PFSK-1 (cell line): ENCODE results near the gene SLIT3.

Experiments used
- FOXP2 ChIP-seq: optimal IDR thresholded peaks from 2 replicates; pipeline ENCODE3; 2011; ENCODE audit warnings: borderline replicate concordance, control low read depth, inconsistent platforms; ENCODE audit not compliant: insufficient read depth; ENCODE audit errors: extremely low read length, extremely low read depth
- POLR2AphosphoS5 ChIP-seq: IDR thresholded peaks from 2 replicates; pipeline ENCODE4 v1.6.1; 2012; ENCODE audit warnings: low read depth, mild to moderate bottlenecking, control low read depth, low read length, moderate library complexity
- SIN3A ChIP-seq: IDR thresholded peaks from 2 replicates; pipeline ENCODE4 v1.6.1; 2012; ENCODE audit warnings: mild to moderate bottlenecking, low read length, moderate library complexity, borderline replicate concordance; ENCODE audit not compliant: insufficient read depth
- TAF1 ChIP-seq: IDR thresholded peaks from 2 replicates; pipeline ENCODE4 v1.6.1; 2012; ENCODE audit warnings: low read length, control low read depth, borderline replicate concordance; ENCODE audit not compliant: insufficient read depth
- TF ChIP-seq, protein P1 (sequence below), 2 experiments: IDR thresholded peaks; 2 replicates each; pipeline versions ENCODE4 v1.6.1 to v1.8.0; 2011 to 2012; ENCODE audit warnings: low read depth in 2 of 2, low read length in 2 of 2, control low read depth in 1 of 2, inconsistent platforms in 1 of 2, mild to moderate bottlenecking in 1 of 2, moderate library complexity in 1 of 2; ENCODE audit not compliant: insufficient read depth in 1 of 2

SLIT3 gene

DNA sequence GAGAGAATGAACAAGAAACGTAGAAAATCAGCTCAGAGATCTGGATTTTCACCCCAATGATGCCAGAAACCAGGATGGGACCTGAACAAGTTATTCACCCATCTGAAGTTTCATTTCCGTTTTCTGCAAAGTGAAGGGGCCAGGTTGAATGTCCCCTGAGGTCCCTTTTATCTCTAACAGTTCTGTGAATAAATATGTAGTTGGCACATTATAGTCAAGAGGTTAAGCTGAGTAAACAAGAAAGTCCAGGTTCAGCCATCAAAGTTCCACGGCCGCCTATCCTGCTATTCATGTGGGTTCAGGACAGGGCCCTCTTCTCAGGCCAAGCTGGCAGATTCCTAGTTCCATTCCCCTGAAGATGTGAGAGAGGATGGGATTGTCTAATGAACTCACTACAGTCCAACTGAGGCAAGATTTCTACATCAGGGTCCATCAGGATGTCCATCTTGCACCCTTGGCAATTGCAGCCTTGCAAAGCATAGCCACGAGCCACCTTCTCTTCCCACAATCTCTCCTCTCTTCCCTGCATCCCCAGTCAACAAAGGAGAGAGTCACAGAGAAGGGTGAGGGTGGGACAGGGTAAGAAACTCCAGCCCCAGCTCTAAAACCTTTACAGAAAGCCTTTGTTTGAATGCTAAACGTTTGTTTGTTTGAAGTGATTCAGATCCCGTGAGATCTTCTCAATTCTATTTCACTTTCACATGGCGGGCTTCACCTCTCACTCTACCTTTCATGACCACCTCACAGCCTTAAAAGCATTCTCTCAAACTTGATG, 311.0 kb downstream of the SLIT3 start:
- no peak for TF ChIP-seq FOXP2
- TF ChIP-seq POLR2AphosphoS5: no peak
- TF ChIP-seq, protein P1, sequence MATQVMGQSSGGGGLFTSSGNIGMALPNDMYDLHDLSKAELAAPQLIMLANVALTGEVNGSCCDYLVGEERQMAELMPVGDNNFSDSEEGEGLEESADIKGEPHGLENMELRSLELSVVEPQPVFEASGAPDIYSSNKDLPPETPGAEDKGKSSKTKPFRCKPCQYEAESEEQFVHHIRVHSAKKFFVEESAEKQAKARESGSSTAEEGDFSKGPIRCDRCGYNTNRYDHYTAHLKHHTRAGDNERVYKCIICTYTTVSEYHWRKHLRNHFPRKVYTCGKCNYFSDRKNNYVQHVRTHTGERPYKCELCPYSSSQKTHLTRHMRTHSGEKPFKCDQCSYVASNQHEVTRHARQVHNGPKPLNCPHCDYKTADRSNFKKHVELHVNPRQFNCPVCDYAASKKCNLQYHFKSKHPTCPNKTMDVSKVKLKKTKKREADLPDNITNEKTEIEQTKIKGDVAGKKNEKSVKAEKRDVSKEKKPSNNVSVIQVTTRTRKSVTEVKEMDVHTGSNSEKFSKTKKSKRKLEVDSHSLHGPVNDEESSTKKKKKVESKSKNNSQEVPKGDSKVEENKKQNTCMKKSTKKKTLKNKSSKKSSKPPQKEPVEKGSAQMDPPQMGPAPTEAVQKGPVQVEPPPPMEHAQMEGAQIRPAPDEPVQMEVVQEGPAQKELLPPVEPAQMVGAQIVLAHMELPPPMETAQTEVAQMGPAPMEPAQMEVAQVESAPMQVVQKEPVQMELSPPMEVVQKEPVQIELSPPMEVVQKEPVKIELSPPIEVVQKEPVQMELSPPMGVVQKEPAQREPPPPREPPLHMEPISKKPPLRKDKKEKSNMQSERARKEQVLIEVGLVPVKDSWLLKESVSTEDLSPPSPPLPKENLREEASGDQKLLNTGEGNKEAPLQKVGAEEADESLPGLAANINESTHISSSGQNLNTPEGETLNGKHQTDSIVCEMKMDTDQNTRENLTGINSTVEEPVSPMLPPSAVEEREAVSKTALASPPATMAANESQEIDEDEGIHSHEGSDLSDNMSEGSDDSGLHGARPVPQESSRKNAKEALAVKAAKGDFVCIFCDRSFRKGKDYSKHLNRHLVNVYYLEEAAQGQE (IDR thresholded peaks at IDR 0.05; ENCODE audit: insufficient read depth in 1 of 2, low read depth in 2 of 2, low read length in 2 of 2): no peak
- no peak for TF ChIP-seq SIN3A
- TF ChIP-seq TAF1: no peak

DNA sequence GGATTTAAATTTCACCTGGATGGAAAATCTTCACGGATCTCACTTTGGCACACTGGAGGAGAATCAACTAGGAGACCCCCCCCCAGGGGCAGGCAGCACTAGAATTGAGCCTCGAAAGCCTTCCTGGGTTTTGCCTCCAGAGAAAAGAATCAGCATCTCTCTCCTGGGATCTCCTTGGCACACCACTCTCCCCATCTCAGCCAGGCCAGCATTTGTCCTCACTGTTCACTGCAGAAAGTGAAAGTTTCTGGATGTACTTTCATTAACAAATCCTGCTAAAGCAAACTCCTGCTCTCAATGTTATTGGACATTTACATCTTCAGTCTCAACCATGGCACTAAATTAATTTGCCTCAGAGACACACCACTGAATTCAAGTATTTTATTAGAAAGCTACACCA, 312.2 kb downstream of the SLIT3 start:
- TF ChIP-seq POLR2AphosphoS5: no peak
- no peak for TF ChIP-seq FOXP2
- TF ChIP-seq SIN3A: no peak
- TF ChIP-seq, protein P1 (IDR thresholded peaks at IDR 0.05; ENCODE audit: insufficient read depth in 1 of 2, low read depth in 2 of 2, low read length in 2 of 2): no peak
- no peak for TF ChIP-seq TAF1

DNA sequence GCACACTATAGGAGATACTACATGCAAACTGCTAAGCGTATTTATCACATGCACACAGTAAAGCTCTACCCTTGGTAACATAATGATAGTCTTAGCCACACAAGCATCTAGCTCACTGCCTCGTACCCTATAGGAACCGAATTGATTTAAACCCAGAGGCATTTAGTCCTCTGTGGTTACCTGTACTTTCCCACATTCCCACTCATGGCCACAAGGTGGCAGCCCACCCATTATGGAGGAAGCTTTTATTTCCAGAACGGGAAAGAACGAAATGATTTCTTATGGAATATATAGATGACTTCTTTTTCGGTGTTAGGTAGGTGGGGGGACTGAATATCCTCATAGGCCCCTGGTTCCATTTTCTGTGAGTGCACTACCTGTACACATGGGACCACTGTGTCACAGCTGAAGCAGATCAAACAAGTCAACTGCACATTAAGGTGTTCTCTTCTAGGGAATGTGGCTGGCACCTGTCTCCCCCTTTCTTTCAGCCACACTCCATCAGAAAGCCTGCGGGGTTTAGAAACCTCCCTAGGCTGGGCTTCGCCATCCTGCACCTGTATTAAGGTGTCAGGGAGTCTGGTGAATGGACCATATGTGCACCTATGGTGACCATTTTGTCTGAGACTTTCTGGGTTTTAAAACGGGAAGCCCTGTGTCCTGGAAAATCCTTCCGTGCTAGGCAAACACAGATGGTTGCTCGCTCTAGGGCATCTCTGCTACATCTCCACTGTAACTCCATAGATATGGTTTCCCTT, 313.2 kb downstream of the SLIT3 start:
- TF ChIP-seq SIN3A (no peak), FOXP2 (no peak), TAF1 (no peak), POLR2AphosphoS5 (no peak)
- TF ChIP-seq, protein P1 (IDR thresholded peaks at IDR 0.05; ENCODE audit: insufficient read depth in 1 of 2, low read depth in 2 of 2, low read length in 2 of 2): no peak

DNA sequence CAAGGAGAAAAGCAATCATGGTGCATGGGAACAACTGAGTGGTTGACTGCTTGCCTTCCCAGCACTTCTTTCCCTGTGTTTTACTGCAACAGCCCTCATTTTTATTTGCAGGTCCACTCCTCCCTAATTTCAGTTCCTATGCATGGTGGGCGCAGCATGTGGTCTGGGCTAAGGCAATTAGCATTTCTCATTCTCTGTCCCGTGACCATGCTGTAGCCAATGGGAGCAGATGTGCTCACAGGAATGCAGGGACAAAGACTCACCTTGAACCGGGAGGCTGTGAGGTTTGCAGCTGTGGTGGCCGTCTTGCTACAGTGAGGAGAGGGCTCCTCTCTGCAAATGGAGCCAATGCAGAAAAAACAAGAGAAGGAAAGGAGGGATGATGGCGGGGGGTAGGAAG, 315.5 kb downstream of the SLIT3 start:
- TF ChIP-seq SIN3A (no peak), POLR2AphosphoS5 (no peak), TAF1 (no peak), FOXP2 (no peak)
- TF ChIP-seq, protein P1 (IDR thresholded peaks at IDR 0.05; ENCODE audit: insufficient read depth in 1 of 2, low read depth in 2 of 2, low read length in 2 of 2): no peak
